GM10266 (cell line): ENCODE measurements around the gene TLE5.

Experiments
- DNase-seq: peaks from one replicate; pipeline ENCODE4 v3.0.0; 2012; ENCODE audit errors: extremely low spot score
- CTCF ChIP-seq: IDR thresholded peaks from 2 replicates; pipeline ENCODE4 v1.5.1; 2012; ENCODE audit warnings: mild to moderate bottlenecking, low read depth; ENCODE audit not compliant: control insufficient read depth, insufficient read depth; ENCODE audit errors: missing control alignments

The TLE5 gene

GRCh38 chr19:3067563-3067962 is 5.3 kb upstream of the TLE5 start:
- DNase-seq: peak; percentile 15
- TF ChIP-seq CTCF: no peak

GRCh38 chr19:3066482-3067049 is 4.3 kb upstream of the TLE5 start:
- no peak for TF ChIP-seq CTCF
- peak; percentile 7 for DNase-seq

DNA sequence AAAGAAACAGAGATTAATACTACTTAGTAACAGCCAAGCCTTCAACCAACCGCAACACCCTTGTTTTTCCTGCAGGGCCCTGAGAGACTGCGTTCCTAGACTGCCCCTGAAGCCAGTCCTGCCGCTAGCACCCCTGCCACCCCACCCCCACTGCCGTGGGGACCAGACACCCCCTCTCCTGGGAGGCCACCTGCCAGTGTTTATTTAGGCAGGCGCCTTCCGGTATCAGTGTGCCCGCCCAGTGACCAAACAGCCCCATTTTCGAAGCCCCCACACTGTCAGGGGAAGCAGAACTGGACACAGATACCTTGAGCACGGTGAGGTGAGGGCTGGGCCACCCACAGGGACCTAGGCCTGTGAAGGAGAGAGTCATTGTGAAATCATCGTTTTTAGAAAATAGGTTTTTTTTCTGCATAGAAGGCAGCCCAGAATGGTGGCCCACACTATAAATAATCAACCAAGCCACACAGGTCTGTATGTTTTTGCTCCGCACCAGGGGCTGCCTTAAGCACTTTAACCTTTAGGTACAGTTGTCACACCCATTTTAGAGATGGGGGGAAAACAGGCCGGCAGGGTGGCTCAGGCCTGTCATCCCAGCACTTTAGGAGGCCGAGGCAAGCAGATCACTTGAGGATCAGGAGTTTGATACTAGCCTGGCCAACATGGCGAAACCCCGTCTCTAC is 3.5 kb upstream of the TLE5 start:
- peak; percentile 80 for DNase-seq
- TF ChIP-seq CTCF: no peak

GRCh38 chr19:3064011-3064330 is 1.7 kb upstream of the TLE5 start:
- DNase-seq: no peak
- TF ChIP-seq CTCF: no peak

DNA sequence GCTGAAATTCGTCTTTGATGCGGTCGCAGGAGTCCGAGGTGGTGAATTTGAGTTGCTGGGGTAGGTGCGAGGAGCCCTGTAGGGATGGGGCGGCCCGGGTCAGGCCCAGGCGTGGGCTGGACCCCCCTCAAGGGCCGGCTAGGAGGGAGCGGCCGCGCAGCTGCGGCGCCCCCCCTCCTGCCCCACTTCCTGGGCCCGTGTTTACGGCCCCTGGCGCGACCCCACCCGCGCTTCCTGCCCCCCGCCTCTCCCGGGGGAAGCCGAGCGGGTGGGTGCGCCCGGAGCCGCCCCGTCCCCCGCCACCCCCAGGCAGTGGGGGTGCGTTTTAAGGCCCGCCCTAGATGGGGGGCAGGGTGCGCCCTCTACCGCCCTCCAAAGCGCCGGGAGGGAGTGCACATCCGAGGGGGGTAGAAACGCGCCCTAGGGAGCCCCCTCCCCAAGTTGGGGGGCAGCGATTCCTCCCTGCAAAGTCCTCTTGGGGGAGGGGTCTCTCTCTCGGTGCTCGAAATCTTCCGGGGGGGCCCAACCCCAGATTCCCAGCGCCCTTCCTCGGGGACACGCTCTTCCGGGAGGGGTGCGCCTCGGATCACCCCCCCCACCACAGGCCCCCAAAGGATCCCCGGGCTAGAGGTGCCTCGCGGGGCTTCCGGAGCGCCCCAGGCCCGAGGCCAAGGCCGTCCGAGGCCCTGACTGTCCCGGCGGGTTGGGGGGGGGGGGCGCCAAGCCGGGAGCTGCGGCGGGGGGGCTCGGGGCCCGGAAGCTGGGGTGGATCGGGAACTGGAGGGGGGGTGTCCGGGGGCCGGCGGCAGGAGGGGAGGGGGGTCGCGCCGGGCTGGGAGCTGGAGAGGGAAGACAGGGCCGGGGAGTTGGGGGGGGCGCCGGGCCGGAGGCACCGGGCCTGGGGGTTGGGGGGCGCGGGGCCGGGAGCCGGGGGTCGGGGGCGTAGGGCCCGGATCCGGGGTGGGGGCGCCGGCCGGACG is 823 bp downstream of the TLE5 start:
- TF ChIP-seq CTCF: peak; percentile 37
- peak; percentile 89 for DNase-seq

DNA sequence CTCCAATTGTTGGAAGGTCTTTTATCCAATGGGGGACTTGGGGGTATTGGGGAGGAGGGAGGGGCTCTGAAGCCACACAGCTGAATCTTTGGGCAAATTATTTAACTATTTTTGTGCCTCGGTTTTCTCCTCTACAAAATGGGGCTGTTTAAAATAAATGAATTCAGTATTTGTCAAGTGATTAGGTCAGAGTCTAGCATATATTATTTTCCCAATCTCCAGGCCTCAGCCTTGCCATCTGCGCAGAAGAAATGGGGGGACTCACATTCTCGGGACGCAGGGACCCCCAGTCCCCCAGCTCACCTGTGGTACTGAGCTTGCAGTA is 1.5 kb downstream of the TLE5 start:
- no peak for DNase-seq
- no peak for TF ChIP-seq CTCF

DNA sequence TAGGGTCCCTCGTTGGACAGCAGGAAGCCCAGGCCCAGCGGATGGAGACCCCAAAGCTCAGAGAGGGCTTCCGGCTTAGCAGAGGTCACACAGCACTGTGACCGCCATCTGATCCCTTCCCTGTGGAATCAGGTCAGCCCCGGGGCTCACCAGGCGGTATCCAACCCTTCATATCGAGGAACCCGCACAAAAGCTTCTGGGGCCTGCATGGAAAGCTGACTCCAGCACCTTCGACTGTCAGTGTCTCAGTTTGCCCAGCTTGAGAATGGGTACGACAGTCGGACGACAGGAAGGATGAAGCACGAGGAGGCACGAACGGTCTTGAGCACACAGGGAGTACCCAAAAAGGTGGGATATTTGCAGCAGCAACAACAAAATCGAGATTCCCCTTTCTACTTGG is 2.6 kb downstream of the TLE5 start:
- no peak for TF ChIP-seq CTCF
- no peak for DNase-seq
